SK-N-SH (cell line): ENCODE results near the gene LYG2. TPM values are rescaled to one million over a fixed set of nuclear protein-coding genes. Genes with fewer than 3 reads are reported as not detected.
"Not testable (repeated sequence)": the region's sequence is repeated elsewhere in the genome, so short reads cannot be mapped to it uniquely, and the experiment has no call there.

ENCODE experiments used
- CTCF ChIA-PET: fragments of 300-600, 350-600 bp; formaldehyde crosslinking; extraction: SDS; loops from one replicate; lab custom pipeline; 2021; lab: Yijun Ruan, JAX
- POLR2A ChIA-PET: fragments of 350-600 bp; sonication (Branson Sonifier 250); formaldehyde crosslinking; extraction: SDS; loops from one replicate; lab custom pipeline; 2020; ENCODE audit warnings: antibody characterized with exemption, inconsistent platforms; lab: Yijun Ruan, JAX
- DNase-seq: peaks from one replicate; pipeline ENCODE4 v3.0.0; 2012
- H2AFZ ChIP-seq: fragments of 200-600 bp; sonication (generic); 2 replicates; pipeline ENCODE4 v1.8.1; 2016; ENCODE audit warnings: antibody characterized with exemption, mild to moderate bottlenecking, low read depth
- H3F3A ChIP-seq: fragments of 200-600 bp; sonication (generic); replicated peaks from 2 replicates; pipeline ENCODE3; 2016; ENCODE audit warnings: antibody characterized with exemption, mild to moderate bottlenecking; ENCODE audit not compliant: insufficient read depth
- H3K27ac ChIP-seq, 2 experiments: fragments of 200-500 bp in 1 of 2; fragments of 200-600 bp in 1 of 2; sonication (Bioruptor generic) in 1 of 2; sonication (generic), shearing (Covaris generic) in 1 of 2; 2 replicates each; pipeline versions ENCODE4 v1.5.1 to v1.6.1; 2014 to 2016; ENCODE audit warnings: low read depth in 2 of 2, inconsistent platforms in 1 of 2, low read length in 1 of 2, mild to moderate bottlenecking in 1 of 2, mixed read lengths in 1 of 2
- H3K27me3 ChIP-seq: fragments of 200-600 bp; sonication (generic), shearing (Covaris generic); 2 replicates; pipeline ENCODE4 v1.6.1; 2016; ENCODE audit warnings: mixed run types; ENCODE audit not compliant: insufficient read depth
- H3K36me3 ChIP-seq, 2 experiments: fragments of 200-500 bp in 1 of 2; fragments of 200-600 bp in 1 of 2; sonication (Bioruptor generic) in 1 of 2; sonication (generic) in 1 of 2; replicated peaks in 1 of 2; 2 replicates each; pipeline versions ENCODE3 to v1.5.1; 2014 to 2016; ENCODE audit warnings: low read length in 1 of 2, mild to moderate bottlenecking in 1 of 2; ENCODE audit not compliant: insufficient read depth in 2 of 2, control insufficient read depth in 1 of 2
- H3K4me1 ChIP-seq, 2 experiments: fragments of 200-500 bp in 1 of 2; fragments of 200-600 bp in 1 of 2; sonication (Bioruptor generic) in 1 of 2; sonication (generic), shearing (Covaris generic) in 1 of 2; 2 replicates each; pipeline versions ENCODE4 v1.5.1 to v1.6.1; 2014 to 2016; ENCODE audit warnings: low read depth in 1 of 2, low read length in 1 of 2, mixed run types in 1 of 2; ENCODE audit not compliant: insufficient read depth in 2 of 2, control insufficient read depth in 1 of 2
- H3K4me2 ChIP-seq: fragments of 200-600 bp; sonication (generic), shearing (Covaris generic); 2 replicates; pipeline ENCODE4 v1.6.1; 2017; ENCODE audit warnings: mixed run types
- H3K4me3 ChIP-seq, 2 experiments: fragments of 200-500 bp in 1 of 2; fragments of 200-600 bp in 1 of 2; sonication (Bioruptor generic) in 1 of 2; sonication (generic), shearing (Covaris generic) in 1 of 2; 2 replicates each; pipeline versions ENCODE4 v1.5.1 to v1.8.1; 2014 to 2016; ENCODE audit warnings: low read depth in 2 of 2, inconsistent platforms in 1 of 2, low read length in 1 of 2, mild to moderate bottlenecking in 1 of 2, mixed read lengths in 1 of 2, moderate library complexity in 1 of 2
- H3K79me2 ChIP-seq: fragments of 200-600 bp; sonication (generic); 2 replicates; pipeline ENCODE4 v1.8.1; 2017; ENCODE audit warnings: mild to moderate bottlenecking; ENCODE audit not compliant: insufficient read depth
- H3K9ac ChIP-seq: fragments of 200-600 bp; sonication (generic); 2 replicates; pipeline ENCODE4 v1.6.1; 2017; ENCODE audit warnings: mixed run types
- H3K9me2 ChIP-seq: fragments of 200-600 bp; sonication (generic); 2 replicates; pipeline ENCODE4 v1.6.1; 2017; ENCODE audit warnings: mixed run types
- H3K9me3 ChIP-seq: fragments of 200-600 bp; sonication (generic); 2 replicates; pipeline ENCODE4 v1.6.1; 2017; ENCODE audit warnings: mixed run types, mild to moderate bottlenecking, moderate library complexity
- H4K20me1 ChIP-seq: fragments of 200-600 bp; sonication (generic); 2 replicates; pipeline ENCODE4 v1.6.1; 2017; ENCODE audit warnings: mild to moderate bottlenecking, mixed run types; ENCODE audit not compliant: insufficient read depth
- FOSL2 ChIP-seq: IDR thresholded peaks from 2 replicates; pipeline ENCODE4 v1.4.0; 2012; ENCODE audit warnings: low read depth, mild to moderate bottlenecking, moderate library complexity, borderline replicate concordance
- FOXJ3 ChIP-seq: sonication (generic); formaldehyde crosslinking; IDR thresholded peaks from 2 replicates; pipeline ENCODE4 v1.5.1; 2020; ENCODE audit warnings: mild to moderate bottlenecking, missing genetic modification reagents
- FOXM1 ChIP-seq: IDR thresholded peaks from 2 replicates; pipeline ENCODE4 v1.4.0; 2012; ENCODE audit warnings: low read depth, mild to moderate bottlenecking
- GABPA ChIP-seq: IDR thresholded peaks from 2 replicates; pipeline ENCODE4 v1.4.0; 2012; ENCODE audit warnings: low read depth, mild to moderate bottlenecking
- MXI1 ChIP-seq: IDR thresholded peaks from 2 replicates; pipeline ENCODE4 v1.6.1; 2012; ENCODE audit warnings: mild to moderate bottlenecking, low read depth, low read length, improper control_type of control experiment
- TCF12 ChIP-seq: IDR thresholded peaks from 2 replicates; pipeline ENCODE4 v1.4.0; 2012
- WGBS: methylation state at CpG from one replicate; pipeline ENCODE4 v1.1.6; 2017; ENCODE audit warnings: low lambda C conversion rate; 5-methylcytosine and 5-hydroxymethylcytosine counted together
- polyA plus RNA-seq, 3 experiments: library from polyadenylated mRNA; depleted of rRNA; stranded (reverse); fragments of >200 nt; gene quantifications; 2 replicates each; pipeline ENCODE4 v1.2.3, GENCODE V29; 2012
- small RNA-seq, 7 experiments: library from RNA; depleted of rRNA; stranded (forward); fragments of <200 nt; gene quantifications; one replicate each; pipeline ENCODE3, GENCODE V24; 2012
- TF ChIP-seq, protein P1 (sequence below): IDR thresholded peaks from 2 replicates; pipeline ENCODE4 v1.6.1; 2012; ENCODE audit warnings: mild to moderate bottlenecking, low read depth, low read length, moderate library complexity
- TF ChIP-seq, protein P2 (sequence below): IDR thresholded peaks from 2 replicates; pipeline ENCODE4 v1.4.0; 2012; ENCODE audit warnings: low read depth
- TF ChIP-seq, protein P3 (sequence below): IDR thresholded peaks from 2 replicates; pipeline ENCODE4 v1.4.0; 2012; ENCODE audit warnings: low read depth, borderline replicate concordance

LYG2 gene
- polyA plus RNA-seq, 1 of the 3 experiments (the other 2 are of a cell fraction): not detected

DNA sequence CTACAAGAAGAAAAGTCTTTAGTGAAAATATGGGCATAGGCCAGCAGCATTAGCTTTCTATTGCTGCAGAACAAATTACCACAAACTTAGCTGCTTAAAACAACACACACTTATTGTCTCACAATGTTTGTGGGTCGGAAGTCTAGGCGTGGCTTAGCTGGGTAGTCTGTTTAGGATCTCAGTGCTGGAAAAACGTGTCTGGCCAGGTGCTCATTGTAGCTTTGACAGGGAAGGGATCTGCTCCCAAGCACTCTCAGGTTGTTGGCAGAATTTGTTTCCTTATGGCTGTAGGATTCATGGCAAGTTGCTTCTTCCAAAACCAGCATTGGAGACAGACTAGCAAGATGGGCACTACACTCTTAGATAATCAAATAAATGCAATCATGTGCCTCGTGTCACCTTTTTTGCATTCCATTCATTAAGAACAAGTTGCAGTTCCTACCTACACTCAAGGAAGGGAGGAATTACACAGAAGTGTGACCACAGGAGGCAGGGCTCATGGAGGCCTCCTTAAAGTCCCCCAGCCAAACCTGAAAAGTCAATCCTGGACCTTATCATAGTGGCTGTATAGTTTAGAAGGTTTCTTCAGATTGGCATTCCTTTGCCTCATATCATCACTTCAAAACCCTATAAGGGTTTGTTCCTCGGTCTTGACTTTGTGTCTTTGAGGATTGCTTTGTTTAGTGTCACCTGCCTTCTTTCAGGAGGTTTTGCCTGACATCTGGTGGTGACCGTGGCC, 57.2 kb downstream of the LYG2 start:
- Histone ChIP-seq H3K27ac (no peak overlapping the region), H3K4me1 (no peaks in the 10 kb centered on the region), H3K36me3 (peaks cover 31 to 41% of the 10 kb centered on the region in 2 experiments), H3K9ac (no peak overlapping the region), H2AFZ (no peak overlapping the region), H3K4me2 (no peak overlapping the region), H3K79me2 (no peaks in the 10 kb centered on the region), H3F3A (no peaks in the 10 kb centered on the region), H3K9me2 (no peaks in the 10 kb centered on the region)
- CTCF ChIA-PET: interaction anchor here (1.5 kb wide), 1 partner anchor 18 kb away, joined by 4 read pairs; the partner anchor contains the start of genes MITD1 and MRPL30
- no peak for TF ChIP-seq TCF12
- TF ChIP-seq GABPA: no peak
- TF ChIP-seq MXI1: no peak
- TF ChIP-seq, protein P1, sequence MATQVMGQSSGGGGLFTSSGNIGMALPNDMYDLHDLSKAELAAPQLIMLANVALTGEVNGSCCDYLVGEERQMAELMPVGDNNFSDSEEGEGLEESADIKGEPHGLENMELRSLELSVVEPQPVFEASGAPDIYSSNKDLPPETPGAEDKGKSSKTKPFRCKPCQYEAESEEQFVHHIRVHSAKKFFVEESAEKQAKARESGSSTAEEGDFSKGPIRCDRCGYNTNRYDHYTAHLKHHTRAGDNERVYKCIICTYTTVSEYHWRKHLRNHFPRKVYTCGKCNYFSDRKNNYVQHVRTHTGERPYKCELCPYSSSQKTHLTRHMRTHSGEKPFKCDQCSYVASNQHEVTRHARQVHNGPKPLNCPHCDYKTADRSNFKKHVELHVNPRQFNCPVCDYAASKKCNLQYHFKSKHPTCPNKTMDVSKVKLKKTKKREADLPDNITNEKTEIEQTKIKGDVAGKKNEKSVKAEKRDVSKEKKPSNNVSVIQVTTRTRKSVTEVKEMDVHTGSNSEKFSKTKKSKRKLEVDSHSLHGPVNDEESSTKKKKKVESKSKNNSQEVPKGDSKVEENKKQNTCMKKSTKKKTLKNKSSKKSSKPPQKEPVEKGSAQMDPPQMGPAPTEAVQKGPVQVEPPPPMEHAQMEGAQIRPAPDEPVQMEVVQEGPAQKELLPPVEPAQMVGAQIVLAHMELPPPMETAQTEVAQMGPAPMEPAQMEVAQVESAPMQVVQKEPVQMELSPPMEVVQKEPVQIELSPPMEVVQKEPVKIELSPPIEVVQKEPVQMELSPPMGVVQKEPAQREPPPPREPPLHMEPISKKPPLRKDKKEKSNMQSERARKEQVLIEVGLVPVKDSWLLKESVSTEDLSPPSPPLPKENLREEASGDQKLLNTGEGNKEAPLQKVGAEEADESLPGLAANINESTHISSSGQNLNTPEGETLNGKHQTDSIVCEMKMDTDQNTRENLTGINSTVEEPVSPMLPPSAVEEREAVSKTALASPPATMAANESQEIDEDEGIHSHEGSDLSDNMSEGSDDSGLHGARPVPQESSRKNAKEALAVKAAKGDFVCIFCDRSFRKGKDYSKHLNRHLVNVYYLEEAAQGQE: no peak
- TF ChIP-seq, protein P2, sequence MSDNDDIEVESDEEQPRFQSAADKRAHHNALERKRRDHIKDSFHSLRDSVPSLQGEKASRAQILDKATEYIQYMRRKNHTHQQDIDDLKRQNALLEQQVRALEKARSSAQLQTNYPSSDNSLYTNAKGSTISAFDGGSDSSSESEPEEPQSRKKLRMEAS: no peak
- no peak for TF ChIP-seq FOSL2
- no peak for TF ChIP-seq FOXJ3 (CRISPR knock-in tag)
- TF ChIP-seq, protein P3, sequence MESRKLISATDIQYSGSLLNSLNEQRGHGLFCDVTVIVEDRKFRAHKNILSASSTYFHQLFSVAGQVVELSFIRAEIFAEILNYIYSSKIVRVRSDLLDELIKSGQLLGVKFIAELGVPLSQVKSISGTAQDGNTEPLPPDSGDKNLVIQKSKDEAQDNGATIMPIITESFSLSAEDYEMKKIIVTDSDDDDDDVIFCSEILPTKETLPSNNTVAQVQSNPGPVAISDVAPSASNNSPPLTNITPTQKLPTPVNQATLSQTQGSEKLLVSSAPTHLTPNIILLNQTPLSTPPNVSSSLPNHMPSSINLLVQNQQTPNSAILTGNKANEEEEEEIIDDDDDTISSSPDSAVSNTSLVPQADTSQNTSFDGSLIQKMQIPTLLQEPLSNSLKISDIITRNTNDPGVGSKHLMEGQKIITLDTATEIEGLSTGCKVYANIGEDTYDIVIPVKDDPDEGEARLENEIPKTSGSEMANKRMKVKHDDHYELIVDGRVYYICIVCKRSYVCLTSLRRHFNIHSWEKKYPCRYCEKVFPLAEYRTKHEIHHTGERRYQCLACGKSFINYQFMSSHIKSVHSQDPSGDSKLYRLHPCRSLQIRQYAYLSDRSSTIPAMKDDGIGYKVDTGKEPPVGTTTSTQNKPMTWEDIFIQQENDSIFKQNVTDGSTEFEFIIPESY: no peak
- no peak for TF ChIP-seq FOXM1
- TF ChIP-seq, all 33 proteins: peak for 0
- H3K4me3 ChIP-seq: no peak overlapping the region
- no peaks in the 10 kb centered on the region for H3K9me3 ChIP-seq
- DNase-seq: no peak
- WGBS: 96% methylated on average over 6 of the region's 6 CpGs
- no peaks in the 10 kb centered on the region for H3K27me3 ChIP-seq
- no peaks in the 10 kb centered on the region for H4K20me1 ChIP-seq
- POLR2A ChIA-PET: no interaction called here

- H3K4me2 ChIP-seq, H3K27ac ChIP-seq, H3K4me3 ChIP-seq, H3F3A ChIP-seq, H3K4me1 ChIP-seq, H3K9me2 ChIP-seq, POLR2A ChIA-PET, CTCF ChIA-PET, H2AFZ ChIP-seq, H3K9ac ChIP-seq, H4K20me1 ChIP-seq, DNase-seq, H3K27me3 ChIP-seq, H3K9me3 ChIP-seq: not testable (repeated sequence)
- peaks cover 37% of the 10 kb centered on the region for H3K79me2 ChIP-seq
- peaks cover 35 to 54% of the 10 kb centered on the region in 2 experiments for H3K36me3 ChIP-seq
- 97% methylated on average over 4 of the region's 4 CpGs for WGBS
These were observed 63.1 kb downstream of the LYG2 start for GRCh38 chr2:99192364-99192763.

Small RNAs within 50 kb of the gene (small RNA-seq; reads per million reads assigned to genes)
- 0 reads per million in 7 experiments for gene AC092587.1

Other genes with a start within 250 kb of the LYG2 start
- gene C2orf15, start 114.0 kb downstream of the LYG2 start, polyA plus RNA-seq (2012; rRNA removed): 0.25 and 0.41 TPM in 2 replicates
- gene TSGA10, start 100.7 kb downstream of the LYG2 start, polyA plus RNA-seq (2012; rRNA removed): 1.8 and 2.0 TPM in 2 replicates
- 5.4 and 8.7 TPM in 2 replicates for gene LIPT1, start 100.7 kb downstream of the LYG2 start, polyA plus RNA-seq (2012; rRNA removed)
- 11.8 and 15.7 TPM in 2 replicates for gene MITD1, start 74.6 kb downstream of the LYG2 start, polyA plus RNA-seq (2012; rRNA removed)
- 14.9 and 18.4 TPM in 2 replicates for gene MRPL30, start 74.5 kb downstream of the LYG2 start, polyA plus RNA-seq (2012; rRNA removed)
- gene LYG1, start 45.5 kb upstream of the LYG2 start, polyA plus RNA-seq (2012; rRNA removed): 1.2 and 1.4 TPM in 2 replicates
- 19.1 and 24.5 TPM in 2 replicates for gene TXNDC9, start 80.7 kb upstream of the LYG2 start, polyA plus RNA-seq (2012; rRNA removed)
- gene EIF5B, start 81.7 kb upstream of the LYG2 start, polyA plus RNA-seq (2012; rRNA removed): 8.7 and 9.8 TPM in 2 replicates
- 15.9 and 24.2 TPM in 2 replicates for gene REV1, start 234.4 kb upstream of the LYG2 start, polyA plus RNA-seq (2012; rRNA removed)